22Rv1 (cell line): ENCODE data around the gene RPA1.

Source experiments
- CTCF ChIP-seq: fragments of 450-650 bp; IDR thresholded peaks from 2 replicates; pipeline ENCODE4 v1.5.1; 2017; ENCODE audit warnings: mild to moderate bottlenecking
- ZFX ChIP-seq: fragments of 450-650 bp; IDR thresholded peaks from 2 replicates; pipeline ENCODE4 v1.6.1; 2017; ENCODE audit warnings: antibody characterized with exemption, borderline replicate concordance

GRCh38 chr17:1905190-1905913, 75.5 kb downstream of the RPA1 start:
- TF ChIP-seq CTCF (no peak), ZFX (no peak)
